NCI-H460 (cell line): ENCODE data around the gene IMPACT. TPM values are rescaled to one million over a fixed set of nuclear protein-coding genes. Genes with fewer than 3 reads are reported as not detected.

Source experiments
- DNase-seq: peaks from one replicate; pipeline ENCODE4 v3.0.0-alpha.2; 2016; ENCODE audit warnings: low read depth; ENCODE audit errors: extremely low read depth
- polyA plus RNA-seq: library from polyadenylated mRNA; depleted of rRNA; stranded (reverse); fragments of >200 nt; gene quantifications from 2 replicates; pipeline ENCODE4 v1.2.3, GENCODE V29; 2014; cell fraction: nucleus; rRNA removed
- total RNA-seq: library from RNA; depleted of rRNA; stranded (reverse); fragments of >200 nt; shearing (Covaris generic); gene quantifications from 2 replicates; pipeline ENCODE4 v1.2.3, GENCODE V29; 2014; rRNA removed

IMPACT gene, protein sequence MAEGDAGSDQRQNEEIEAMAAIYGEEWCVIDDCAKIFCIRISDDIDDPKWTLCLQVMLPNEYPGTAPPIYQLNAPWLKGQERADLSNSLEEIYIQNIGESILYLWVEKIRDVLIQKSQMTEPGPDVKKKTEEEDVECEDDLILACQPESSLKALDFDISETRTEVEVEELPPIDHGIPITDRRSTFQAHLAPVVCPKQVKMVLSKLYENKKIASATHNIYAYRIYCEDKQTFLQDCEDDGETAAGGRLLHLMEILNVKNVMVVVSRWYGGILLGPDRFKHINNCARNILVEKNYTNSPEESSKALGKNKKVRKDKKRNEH
- 21.7 and 24.9 TPM in 2 replicates for total RNA-seq
- 22.9 and 28.2 TPM in 2 replicates for polyA plus RNA-seq

DNA sequence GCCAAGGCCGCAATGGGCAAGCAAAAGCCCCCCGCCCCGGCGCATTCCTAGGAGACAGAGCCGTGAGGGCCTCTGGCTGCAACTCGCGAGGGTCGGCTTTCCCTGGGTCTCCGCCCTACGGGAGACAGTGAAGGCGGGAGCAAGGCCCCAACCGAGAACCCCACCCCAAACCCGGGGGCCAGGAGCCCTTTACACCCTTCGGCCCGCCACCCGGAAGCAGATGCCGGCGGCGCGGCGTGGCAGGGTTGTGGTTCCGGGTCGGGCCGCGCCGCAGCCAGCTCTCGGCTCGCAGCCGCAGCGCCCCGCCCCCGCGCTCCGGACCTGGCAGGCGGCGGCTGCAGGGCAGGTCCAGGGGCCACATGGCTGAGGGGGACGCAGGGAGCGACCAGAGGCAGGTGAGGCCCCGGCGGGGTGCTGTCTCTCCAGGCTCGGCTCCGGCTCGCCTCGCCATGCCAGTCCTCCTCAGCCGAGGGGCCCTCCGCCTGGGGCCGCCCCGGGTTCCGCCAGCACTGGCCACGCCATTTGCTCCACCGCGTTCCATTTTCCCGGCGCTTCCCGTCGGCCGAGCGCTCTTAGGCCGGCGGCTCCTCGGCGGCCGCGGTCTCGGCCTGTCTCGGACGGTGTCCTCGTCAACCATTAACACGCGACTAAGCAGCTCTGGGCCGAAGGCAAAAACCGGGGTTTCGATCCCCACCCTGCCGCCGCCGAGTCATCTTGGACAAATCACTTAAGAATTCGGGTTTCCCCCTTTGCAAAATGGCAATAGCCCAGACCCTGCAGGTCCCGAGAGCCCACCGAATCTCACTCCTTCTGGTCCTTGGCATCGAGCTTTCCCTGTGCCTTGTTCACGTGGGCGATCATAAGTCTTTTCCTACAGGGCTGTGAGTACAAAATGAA is at the start of gene IMPACT:
Gene IMPACT (plus strand): TSS at position 273 of the 897 bp plus-strand sequence. CDS start 87 bp downstream, at position 360.
- peak; percentile 69 for DNase-seq

DNA sequence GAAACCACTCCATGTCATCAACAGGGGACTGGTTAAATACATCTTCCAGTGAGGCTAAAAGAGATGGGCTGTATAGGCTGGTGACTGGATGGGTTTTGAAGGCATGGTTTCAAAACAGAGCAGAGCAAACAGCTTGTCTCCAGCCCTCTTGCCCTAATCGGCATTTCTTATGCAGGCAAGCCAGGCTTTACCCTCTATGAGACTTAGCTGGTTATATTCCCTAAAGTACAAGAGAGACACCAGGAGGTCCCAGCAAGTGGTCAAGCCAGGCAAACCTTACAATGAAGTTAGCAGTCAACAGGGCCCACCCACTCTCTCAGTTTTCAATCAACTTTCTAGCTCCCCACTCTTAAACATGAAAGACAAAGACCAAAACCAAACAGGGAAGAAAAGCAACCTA is 47.9 kb upstream of the IMPACT start:
- DNase-seq: no peak

DNA sequence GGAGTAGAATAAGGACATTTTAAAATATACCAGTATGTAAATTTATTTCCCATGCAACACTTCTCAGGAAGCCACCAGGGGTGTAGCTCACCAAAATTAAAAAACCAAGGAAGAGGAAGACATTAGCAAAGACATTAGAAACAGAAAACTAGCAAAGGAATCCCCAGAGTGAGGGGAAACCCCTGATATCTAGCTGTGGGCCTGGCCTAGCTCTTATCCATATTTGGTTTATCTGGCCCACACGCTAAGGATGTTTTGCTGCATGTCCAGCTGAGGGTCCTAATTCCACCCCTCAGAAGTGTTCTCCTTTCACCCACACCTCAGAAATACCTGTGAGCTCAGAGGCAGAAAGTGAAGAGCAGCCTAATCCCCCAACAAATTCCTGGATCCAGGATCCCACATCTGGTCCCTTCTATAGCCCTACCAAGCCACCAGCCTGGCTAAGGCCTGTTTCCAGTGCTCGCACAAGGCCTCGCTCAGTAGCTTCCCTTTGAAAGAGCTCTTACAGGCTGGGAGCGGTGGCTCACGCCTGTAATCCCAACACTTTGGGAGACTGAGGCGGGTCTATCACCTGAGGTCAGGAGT is 46.2 kb upstream of the IMPACT start:
- no peak for DNase-seq

DNA sequence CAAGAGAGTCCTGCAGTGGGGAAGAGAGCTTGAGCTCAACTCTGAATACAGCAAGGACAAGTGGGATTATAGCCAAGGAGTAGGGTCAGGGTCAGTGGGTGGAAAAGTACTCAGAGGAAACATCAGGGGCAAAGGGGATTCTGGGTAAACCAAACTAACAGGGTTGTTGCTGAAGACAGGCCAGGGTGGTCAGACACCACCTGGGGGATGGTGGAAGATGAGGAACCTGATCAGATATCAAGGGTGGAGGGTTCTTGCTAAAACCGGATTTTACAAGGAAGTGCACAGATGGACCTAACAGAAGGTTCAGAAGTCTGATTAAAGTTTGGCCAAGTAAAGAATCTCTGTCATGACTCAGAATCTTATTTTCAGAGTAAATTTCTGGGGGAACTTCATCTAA is 45.3 kb upstream of the IMPACT start:
- no peak for DNase-seq

DNA sequence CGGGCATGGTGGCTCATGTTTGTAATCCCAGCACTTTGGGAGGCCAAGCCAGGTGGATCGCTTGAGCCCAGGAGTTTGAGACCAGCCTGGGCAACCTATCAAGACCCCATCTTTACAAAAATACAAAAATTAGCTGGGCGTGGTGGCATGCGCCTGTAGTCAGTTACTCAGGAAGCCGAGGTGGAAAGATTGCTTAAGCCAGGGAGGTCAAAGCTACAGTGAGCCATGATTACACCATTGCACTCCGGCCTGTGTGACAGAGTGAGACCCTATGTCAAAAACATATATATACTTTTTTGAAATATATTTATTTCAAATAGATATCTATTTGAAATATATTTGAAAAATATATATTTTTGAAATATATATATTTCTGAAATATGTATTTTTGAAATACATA is 39.8 kb upstream of the IMPACT start:
- DNase-seq: no peak

DNA sequence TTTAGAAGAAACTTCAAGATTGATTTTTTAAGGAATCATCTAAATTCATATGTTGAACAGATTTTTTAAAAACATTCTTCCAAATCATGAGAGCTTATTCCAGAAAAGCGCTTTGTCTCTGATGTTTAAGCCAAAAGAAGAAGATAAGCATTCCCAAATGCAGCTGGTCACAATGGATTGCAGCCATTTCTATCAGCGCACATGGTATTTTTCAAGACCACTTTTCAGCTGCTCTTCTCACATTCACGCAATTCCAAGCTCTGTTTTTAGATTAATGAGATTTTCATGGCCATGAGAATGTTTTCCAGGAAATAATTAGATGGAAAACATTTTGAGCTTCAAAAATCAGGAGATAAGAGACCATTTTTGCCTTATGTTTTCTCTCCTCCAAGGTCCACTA is 37.5 kb upstream of the IMPACT start:
- no peak for DNase-seq

DNA sequence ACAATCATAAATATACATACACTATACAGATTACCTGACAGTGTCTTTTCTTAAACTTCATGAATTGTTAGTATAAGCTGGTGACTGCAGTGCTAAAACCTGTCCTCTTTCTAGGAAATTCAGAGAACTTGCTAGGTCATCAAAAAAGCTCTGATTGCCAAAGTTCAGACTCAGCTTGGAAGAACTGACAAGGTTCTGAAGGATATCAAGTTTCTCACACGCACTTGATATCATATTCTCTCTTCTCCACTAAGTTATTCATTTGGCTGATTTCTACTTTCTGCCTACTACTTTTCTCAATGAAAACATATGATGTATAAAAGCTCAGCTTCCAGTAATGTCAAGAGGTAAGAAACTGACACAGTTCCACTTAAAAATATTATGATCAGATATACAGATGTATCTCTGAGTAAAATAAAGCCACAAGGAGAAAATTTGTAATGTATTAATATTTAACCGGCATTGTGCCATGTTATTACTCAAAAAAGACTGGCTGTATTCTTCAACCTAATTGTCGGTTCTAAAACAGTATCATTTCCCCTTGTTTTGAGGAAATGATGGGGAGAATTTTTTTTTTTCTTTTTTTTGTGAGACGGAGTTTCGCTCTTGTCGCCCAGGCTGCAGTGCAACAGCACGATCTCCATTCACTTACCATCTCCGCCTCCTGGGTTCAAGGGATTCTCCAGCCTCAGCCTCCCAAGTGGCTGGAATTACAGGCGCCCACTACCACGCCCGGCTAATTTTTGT is 31.2 kb upstream of the IMPACT start:
- DNase-seq: peak; percentile 11

DNA sequence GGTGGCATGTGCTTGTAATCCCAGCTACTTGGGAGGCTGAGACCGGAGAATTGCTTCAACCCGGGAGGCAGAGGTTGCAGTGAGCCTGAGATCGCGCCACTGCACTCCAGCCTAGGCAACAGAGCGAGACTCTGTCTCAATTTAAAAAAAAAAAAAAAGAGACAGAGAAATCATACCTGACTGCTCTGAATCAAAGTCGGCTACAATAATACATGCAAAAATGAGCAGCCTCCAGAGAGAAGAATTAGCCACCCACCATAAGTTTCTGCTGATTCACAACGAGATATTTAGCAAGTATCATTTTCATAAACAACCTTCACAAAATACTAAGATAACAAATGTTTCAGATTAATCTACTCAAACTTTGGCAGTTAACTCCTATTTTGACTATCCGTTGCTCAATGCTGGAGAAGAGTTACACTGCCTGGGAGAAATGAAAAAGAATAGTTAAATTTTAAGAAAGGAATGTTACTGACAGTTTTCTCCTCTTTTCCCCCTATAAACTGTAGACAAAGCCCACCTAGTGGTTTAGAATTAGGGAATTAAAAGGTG is 30.3 kb upstream of the IMPACT start:
- DNase-seq: no peak

DNA sequence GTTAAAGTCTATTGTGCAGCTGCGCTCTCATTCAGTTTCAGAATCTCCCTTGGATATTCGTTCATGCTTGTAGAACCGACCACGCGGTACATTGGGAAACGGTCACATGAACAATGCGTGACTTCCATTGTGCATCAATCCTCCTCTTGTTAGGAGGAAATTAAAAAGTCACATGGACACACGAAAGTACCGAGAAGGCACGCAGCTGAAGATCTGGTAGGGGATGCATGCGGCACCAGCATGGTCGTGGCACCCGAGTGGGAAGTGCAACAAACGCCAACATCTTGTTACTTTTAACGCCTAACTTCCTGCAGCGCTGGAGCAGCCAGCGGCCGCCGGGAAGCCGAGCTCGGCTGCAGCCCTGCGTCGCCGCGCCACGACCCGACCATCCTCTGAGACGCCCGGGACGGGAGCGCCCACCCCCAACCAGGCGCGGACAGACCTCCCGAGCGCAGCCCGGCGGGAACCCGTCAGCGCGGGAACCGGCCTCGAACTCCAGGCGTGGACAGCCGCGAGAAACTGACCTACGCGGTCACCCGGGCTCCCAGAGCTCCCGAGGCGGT is 29.3 kb upstream of the IMPACT start:
- DNase-seq: peak; percentile 41

DNA sequence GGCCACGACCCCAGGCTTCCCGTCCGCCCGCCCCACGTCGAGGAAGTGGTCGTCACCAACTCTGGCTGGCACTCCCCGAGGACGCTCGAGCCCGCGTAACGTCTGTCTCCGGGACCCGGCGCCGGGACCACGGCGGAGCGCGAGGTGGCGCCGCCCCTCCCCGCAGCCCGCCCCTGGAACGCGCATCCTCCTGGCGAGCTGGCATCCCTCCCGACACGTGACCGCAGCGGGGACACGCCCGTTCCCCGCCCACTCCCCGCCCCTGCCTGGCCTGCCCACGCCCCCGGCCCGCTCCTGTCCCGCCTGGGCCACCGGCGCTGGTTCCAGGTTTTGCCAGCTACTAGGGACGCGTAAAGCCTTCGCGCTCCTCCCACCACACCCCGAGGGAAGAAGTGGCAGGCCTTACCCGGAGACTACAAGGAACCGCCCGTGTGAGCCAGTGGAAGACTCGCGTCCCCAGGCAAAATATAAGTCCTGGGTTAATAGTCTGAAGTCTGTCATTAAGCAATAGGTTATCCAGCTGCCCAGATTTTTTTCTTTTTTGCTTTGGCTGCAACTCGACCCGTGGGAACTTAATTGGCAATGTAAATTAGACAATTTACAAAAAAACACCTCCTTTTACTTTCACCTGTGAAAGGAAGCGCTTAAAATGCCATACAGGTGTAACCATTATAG is 28.6 kb upstream of the IMPACT start, which contains the start of gene OSBPL1A:
Gene OSBPL1A (minus strand): TSS at position 131 of the 675 bp plus-strand sequence. CDS start 20,291 bp downstream, outside the sequence.
- peak; percentile 86 for DNase-seq

DNA sequence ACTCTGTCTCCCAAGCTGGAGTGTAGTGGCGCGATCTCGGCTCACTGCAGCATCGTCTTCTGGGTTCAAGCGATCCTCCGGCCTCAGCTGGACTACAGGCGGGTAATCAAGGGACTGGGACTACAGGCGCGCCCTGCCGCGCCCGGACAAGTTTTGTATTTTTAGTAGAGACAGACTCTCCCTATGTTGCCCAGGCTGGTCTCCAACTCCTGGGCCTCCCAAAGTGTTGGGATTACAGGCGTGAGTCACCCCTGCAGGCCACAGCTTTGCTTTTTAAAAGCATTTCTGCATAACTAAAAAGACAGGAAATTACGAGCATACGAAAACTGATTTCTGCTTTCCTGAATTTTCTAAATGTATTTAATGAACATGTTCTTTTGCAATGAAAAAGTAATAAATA is 27.9 kb upstream of the IMPACT start:
- DNase-seq: no peak

DNA sequence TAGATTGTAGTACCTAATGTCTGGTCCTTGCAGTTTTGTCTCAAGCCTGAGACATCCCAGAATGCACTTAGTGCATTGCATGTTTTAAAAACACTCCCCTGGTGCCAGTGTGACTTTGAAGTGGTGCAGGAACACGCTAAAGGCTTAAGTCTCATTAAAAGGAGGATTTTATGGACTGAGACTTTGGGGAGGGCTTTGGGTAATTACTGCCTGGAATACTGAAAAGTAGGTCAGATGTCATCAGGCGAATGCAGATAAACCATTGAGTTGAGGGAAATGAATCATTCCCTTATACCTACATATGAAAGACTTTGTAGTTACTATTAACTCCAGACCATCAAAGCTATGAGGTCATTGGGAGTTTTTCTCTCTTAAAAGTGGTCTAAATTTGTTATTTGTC is 25.9 kb upstream of the IMPACT start:
- DNase-seq: no peak

DNA sequence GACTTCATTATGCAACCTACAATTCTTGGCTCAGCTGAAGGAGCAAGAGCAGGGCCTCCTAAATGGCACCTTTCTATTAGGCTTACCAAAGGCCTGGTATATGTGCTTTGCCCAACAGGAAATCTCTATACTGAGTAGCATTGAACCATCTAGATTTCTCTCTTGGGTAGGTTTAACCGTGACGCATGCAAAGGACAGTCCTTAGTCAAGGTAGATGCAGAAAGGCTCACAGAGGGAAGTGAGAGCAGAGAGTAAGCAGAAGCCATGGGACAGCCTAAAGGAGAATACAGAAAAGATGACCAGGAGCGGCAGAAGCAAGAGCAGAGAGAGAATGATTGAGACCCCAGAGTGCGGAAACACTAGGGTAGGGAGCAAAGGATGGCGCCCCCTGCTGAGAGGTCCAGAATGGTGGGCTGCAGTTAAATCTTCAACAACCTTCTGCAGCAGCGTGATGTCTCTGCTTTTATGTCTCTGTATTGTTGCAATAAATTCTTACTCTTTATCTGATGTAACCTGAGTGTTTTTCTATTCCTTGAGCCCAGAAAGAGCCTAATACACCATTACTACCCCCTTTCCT is 24.2 kb upstream of the IMPACT start:
- DNase-seq: no peak

DNA sequence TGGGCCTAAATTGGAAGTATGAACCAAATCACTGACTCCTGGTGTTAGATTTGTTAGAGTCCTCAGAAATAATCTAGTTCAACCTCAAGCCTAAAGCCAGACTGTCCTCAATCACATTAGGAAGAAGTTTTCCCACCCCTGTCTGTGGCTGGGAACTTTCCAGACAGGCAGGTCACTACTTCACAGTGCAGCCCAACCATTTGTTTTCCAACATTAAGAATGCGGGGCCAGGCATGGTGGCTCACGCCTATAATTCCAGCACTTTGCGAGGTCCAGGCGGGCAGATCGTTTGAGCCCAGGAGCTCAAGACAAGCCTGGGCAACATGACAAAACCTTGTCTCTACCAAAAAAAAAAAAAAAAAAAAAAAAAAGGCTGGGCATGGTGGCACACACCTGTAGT is 23.4 kb upstream of the IMPACT start:
- no peak for DNase-seq

DNA sequence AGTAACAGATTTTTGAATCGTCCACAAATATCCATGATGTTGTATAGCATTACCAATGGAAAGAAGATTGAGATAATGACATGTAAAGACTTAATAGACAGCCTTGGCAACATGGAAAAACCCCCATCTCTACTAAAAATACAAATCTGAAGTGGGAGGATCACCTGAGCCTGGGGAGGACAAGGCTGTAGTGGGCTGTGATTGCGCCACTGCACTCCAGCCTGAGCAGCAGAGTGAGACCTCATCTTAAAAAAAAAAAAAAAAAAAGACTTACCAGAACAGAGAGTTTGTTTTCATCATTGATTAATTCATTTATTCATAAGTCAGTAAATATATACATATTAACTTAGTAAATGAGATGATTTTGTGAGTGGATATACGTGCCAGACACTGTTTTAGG is 21.9 kb upstream of the IMPACT start:
- DNase-seq: no peak

DNA sequence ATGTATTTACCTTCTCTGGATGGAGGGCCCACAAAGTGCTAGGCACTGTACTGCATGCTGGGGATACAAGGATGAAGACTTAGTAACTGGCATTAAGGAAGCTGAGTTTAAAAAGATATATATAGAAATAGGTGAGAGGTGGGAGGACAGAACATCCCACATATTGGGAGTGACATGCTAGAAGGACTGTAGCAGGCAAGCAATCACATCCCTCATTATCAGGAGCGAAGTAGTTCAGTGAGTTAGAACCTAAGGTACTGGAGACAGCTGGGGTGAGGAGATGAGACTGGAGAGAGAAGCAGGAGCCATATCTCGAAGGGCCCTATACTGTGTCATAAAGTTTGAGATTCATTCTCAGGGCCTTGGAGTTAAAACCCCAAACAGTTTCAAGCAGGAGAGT is 18.0 kb upstream of the IMPACT start:
- DNase-seq: no peak

DNA sequence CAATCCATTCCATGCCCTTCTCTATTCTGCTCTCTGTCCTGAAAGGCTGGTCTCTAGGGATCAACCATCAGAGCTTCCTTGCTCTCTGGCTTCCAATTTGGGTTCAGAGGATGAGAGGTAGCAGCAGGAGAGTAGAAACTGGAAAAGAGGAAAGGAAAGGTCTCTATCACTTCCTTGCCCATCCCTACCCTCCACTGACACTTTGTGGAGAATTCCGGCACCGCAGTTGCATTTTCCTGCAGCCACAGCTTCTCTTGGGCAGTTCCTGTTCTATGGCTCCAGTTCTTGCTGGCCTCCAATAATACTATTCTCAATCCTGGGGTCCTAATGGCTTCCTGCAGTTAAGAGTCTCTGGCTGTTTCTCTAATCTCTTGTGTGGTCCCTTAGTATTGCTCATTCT is 13.3 kb upstream of the IMPACT start:
- DNase-seq: no peak

DNA sequence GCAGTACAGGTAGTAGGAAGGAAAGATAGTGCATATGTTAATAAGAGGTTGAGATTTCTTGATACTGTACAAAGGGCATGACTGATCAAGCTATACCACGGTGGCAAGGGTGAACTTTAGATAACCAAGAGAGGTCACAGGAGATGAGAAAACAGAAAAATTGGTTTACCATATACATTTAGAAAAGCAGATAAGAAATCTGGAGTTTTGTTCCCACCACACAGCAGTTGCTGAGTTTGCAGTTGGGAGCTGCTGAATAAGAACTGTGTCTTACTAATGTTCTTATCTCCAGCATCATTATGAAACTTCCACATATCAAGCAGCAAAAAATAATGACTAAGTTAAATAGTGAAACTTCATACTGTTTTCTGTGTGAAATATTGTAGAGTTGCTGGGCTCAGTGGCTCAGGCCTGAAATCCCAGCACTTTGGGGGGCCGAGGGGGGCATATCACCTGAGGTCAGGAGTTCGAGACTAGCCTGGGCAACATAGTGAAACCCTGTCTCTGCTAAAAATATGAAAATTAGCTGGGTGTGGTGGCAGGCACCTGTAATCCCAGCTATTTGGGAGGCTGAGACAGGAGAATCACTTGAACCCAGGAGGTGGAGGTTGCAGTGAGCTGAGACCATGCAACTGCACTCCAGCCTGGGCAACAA is 12.0 kb upstream of the IMPACT start:
- no peak for DNase-seq
